ENCODE measurements around the gene DEGS1.
A peak's percentile ranks its signal among the peaks of the same experiment; 100 is the strongest.

Gene DEGS1

DNA sequence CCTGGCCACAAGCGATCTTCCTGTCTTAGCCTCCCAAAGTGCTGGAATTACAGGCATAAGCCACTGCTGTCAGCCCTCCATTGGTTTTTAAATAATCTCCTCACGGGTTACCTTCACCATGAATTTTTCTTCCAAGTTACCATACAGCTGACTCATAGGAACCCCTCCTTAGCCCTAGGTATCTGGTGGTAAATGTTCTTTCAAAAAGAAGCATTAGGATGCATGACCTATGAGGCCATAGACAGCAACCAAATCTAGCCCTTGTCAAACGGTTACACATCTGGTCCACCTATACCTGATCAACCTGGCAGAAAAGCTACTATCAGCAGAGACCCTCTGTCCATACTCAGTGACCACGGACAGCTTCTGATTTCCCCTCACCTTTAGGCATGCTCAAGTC lies 12.7 kb upstream of the DEGS1 start:
- H3K4me3 ChIP-seq (ENCODE audit: low read depth, low read length): no peak overlapping the region
- DNase-seq (ENCODE audit: low read depth): no peak
- TF ChIP-seq, protein P1, sequence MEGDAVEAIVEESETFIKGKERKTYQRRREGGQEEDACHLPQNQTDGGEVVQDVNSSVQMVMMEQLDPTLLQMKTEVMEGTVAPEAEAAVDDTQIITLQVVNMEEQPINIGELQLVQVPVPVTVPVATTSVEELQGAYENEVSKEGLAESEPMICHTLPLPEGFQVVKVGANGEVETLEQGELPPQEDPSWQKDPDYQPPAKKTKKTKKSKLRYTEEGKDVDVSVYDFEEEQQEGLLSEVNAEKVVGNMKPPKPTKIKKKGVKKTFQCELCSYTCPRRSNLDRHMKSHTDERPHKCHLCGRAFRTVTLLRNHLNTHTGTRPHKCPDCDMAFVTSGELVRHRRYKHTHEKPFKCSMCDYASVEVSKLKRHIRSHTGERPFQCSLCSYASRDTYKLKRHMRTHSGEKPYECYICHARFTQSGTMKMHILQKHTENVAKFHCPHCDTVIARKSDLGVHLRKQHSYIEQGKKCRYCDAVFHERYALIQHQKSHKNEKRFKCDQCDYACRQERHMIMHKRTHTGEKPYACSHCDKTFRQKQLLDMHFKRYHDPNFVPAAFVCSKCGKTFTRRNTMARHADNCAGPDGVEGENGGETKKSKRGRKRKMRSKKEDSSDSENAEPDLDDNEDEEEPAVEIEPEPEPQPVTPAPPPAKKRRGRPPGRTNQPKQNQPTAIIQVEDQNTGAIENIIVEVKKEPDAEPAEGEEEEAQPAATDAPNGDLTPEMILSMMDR (IDR thresholded peaks at IDR 0.05; ENCODE audit: low read depth, low read length, missing control alignments): no peak

DNA sequence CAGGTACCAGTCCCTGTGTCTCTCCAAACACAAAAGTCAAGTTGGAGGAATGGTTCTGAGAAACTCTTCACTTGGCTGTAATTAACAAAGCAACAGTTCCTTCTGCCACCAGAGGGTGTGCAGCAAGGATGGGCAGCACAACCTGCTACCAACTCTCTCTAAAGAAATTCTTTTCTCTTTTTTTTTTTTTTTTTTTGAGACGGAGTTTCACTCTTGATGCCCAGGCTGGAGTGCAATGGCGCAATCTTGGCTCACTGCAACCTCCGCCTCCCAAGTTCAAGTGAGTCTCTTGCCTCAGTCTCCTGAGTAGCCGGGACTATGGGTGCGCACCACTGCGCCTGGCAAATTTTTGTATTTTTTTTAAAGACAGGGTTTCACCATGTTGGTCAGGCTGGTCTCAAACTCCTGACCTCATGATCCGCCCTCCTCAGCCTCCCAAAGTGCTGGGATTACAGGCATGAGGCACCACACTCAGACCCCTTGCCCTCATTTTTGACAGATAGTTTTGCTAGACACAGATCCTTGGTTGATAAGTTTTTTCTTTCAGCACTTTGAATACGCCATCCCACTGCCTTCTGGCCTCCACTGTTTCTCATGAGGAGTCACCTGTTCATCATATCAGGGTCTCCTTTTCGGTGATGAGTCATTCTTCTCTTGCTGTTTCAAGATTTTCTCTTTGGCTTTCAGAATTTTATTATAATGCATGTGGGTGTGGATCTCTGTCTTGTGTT lies 12.1 kb upstream of the DEGS1 start:
- no peak for DNase-seq (ENCODE audit: low read depth)
- TF ChIP-seq, protein P1 (IDR thresholded peaks at IDR 0.05; ENCODE audit: low read depth, low read length, missing control alignments): peak; percentile 48
- H3K4me3 ChIP-seq (ENCODE audit: low read depth, low read length): no peak overlapping the region

DNA sequence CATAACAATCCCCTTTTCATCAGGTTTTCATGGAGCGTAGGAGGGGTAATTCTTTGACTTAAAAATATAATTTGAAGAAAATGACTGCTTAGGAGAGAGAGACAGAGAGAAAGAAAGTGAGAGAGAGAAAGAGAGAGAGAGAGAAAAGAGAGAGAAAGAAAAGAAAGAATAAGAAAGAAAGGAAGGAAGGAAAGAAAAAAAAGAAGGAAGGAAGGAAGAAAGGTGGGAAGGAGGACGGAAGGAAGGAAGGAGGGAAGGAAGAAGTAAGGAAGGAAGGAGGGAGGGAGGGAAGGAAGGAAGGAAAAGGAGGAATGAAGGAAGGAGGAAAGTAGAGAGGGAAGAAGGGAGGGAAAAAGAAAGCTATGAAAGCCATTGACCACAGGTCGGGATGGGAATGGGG lies 10.8 kb upstream of the DEGS1 start:
- TF ChIP-seq, protein P1 (IDR thresholded peaks at IDR 0.05; ENCODE audit: low read depth, low read length, missing control alignments): no peak

DNA sequence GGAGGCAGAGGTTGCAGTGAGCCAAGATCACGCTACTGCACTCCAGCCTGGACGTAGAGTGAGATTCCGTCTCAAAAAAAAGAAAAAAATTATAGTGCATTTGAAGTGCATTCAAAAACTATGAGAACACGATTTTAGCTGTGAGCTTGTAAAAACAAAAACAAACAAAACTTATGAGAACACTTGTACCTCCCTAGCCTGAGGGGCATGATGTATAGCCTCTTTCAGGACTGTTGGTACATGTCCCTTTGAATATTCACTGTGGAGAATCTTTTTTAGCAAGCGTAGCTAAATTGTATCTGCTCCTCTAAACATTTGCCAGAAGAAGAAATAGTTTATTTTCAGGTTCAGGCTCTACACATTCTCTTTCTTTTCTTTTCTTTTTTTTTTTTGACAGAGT lies 9.5 kb upstream of the DEGS1 start:
- no peak overlapping the region for H3K4me3 ChIP-seq (ENCODE audit: low read depth, low read length)
- DNase-seq (ENCODE audit: low read depth): no peak
- TF ChIP-seq, protein P1 (IDR thresholded peaks at IDR 0.05; ENCODE audit: low read depth, low read length, missing control alignments): no peak

More for the DNA sequence above, 10.8 kb upstream of the DEGS1 start:
- no peak for DNase-seq (ENCODE audit: low read depth)
- H3K4me3 ChIP-seq (ENCODE audit: low read depth, low read length): no peak overlapping the region

DNA sequence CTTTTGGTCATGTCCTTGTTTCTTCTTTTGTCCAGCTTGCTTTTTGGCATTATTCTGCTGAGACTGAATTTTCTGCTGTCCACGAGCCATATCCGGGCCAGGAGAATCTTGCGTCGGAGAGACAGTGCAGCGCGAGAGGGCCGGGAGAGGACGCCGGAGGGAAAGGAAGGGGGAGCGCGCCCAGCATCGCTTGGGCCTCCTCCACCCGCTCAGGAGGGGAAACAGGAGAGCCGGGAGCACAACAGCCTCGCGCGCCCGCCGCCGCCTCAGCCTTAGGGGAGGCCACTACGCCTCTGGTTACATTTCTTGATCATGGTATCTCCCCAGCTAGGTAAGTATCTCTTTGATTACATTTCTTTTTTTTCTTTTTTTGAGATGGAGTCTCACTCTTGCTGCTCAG lies 7.4 kb upstream of the DEGS1 start:
- H3K4me3 ChIP-seq (ENCODE audit: low read depth, low read length): no peak overlapping the region
- no peak for DNase-seq (ENCODE audit: low read depth)
- TF ChIP-seq, protein P1 (IDR thresholded peaks at IDR 0.05; ENCODE audit: low read depth, low read length, missing control alignments): no peak

DNA sequence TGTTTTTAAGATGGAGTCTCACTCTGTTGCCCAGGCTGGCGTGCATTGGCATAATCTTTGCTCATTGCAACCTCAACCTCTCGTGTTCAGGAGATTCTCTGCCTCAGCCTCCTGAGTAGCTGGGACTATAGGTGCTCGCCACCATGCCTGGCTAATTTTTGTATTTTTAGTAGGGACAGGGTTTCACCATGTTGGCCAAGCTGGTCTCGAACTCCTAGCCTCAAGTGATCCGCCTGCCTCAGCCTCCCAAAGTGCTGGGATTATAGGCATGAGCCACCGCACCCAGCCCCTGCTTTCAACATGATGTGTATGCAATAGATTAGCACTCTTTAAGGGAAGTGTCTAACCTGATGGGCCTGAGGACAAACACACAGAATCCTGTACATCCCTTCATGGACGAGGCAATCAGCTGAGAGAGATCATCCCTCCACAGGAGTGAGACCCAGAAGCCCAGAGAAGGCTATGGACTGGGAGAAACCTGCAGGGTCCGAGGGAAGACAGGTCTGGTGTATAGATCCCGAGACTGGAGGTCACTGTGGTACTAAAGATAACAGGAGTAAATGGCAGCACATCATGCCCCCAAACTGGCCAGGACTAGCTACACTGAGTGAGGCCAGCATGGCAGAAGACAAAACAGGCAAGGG lies 5.6 kb upstream of the DEGS1 start:
- TF ChIP-seq, protein P1 (IDR thresholded peaks at IDR 0.05; ENCODE audit: low read depth, low read length, missing control alignments): no peak
- DNase-seq (ENCODE audit: low read depth): no peak
- H3K4me3 ChIP-seq (ENCODE audit: low read depth, low read length): no peak overlapping the region

All from GM12864 (cell line).